GM18951 (cell line): ENCODE data around the gene MYCBPAP.
A peak's percentile ranks its signal among the peaks of the same experiment; 100 is the strongest.

Experiments used
- POLR2A ChIP-seq: IDR thresholded peaks from 4 replicates; pipeline ENCODE4 v1.6.1; 2011; ENCODE audit warnings: mild to moderate bottlenecking; ENCODE audit not compliant: insufficient read length, insufficient read depth; ENCODE audit errors: extremely low read depth
- in situ Hi-C: fragments of 300-500 bp; cut with MboI; formaldehyde crosslinking; loops from one replicate; pipeline ENCODE4 v1.12.0; 2022; ENCODE audit warnings: low sequenced_read_pairs, mixed read lengths, inconsistent platforms; ENCODE audit not compliant: unreplicated experiment

MYCBPAP gene

GRCh38 chr17:50558091-50558490, 49.9 kb downstream of the MYCBPAP start:
- no peak for TF ChIP-seq POLR2A
- in situ Hi-C loops, result no loop called here

GRCh38 chr17:50558581-50558940, 50.3 kb downstream of the MYCBPAP start:
- no peak for TF ChIP-seq POLR2A
- in situ Hi-C loops, result no loop called here

- in situ Hi-C loops, result no loop called here
- no peak for TF ChIP-seq POLR2A
These were observed 50.8 kb downstream of the MYCBPAP start for GRCh38 chr17:50558941-50559614.

GRCh38 chr17:50559674-50560184, 51.5 kb downstream of the MYCBPAP start:
- in situ Hi-C loops, result no loop called here
- no peak for TF ChIP-seq POLR2A

GRCh38 chr17:50560185-50560824, 52.1 kb downstream of the MYCBPAP start, which contains the start of gene CACNA1G:
TSS of gene CACNA1G (plus strand) at chr17:50560715. CDS start at chr17:50561460, 745 bp downstream.
- TF ChIP-seq POLR2A, result peak; percentile 30
- in situ Hi-C loops, result no loop called here

GRCh38 chr17:50560931-50561745, 52.9 kb downstream of the MYCBPAP start:
- TF ChIP-seq POLR2A, result no peak
- in situ Hi-C loops, result no loop called here

- TF ChIP-seq POLR2A, result no peak
- in situ Hi-C loops, result no loop called here
These were observed 53.5 kb downstream of the MYCBPAP start for GRCh38 chr17:50561746-50562141.

GRCh38 chr17:50562242-50563091, 54.2 kb downstream of the MYCBPAP start:
- in situ Hi-C loops, result no loop called here
- no peak for TF ChIP-seq POLR2A

- no peak for TF ChIP-seq POLR2A
- in situ Hi-C loops, result no loop called here
These were observed 54.9 kb downstream of the MYCBPAP start for GRCh38 chr17:50563092-50563511.

- in situ Hi-C loops, result no loop called here
- no peak for TF ChIP-seq POLR2A
These were observed 56.7 kb downstream of the MYCBPAP start for GRCh38 chr17:50564916-50565315.

GRCh38 chr17:50565402-50566350, 57.4 kb downstream of the MYCBPAP start:
- in situ Hi-C loops, result no loop called here
- TF ChIP-seq POLR2A, result no peak

GRCh38 chr17:50566886-50567285, 58.6 kb downstream of the MYCBPAP start:
- in situ Hi-C loops, result no loop called here
- no peak for TF ChIP-seq POLR2A

GRCh38 chr17:50568659-50569058, 60.4 kb downstream of the MYCBPAP start:
- TF ChIP-seq POLR2A, result no peak
- in situ Hi-C loops, result no loop called here
